Dermis blood vessel endothelial cell (primary cell): Measurements from ENCODE around the gene THADA. TPM values are rescaled to one million over a fixed set of nuclear protein-coding genes. Genes with fewer than 3 reads are reported as not detected.
A peak's percentile ranks its signal among the peaks of the same experiment; 100 is the strongest.
"Not testable (repeated sequence)": the region's sequence is repeated elsewhere in the genome, so short reads cannot be mapped to it uniquely, and the experiment has no call there.

ENCODE experiments used
- DNase-seq: peaks from one replicate; pipeline ENCODE4 v3.0.0; 2010
- total RNA-seq: library from RNA; depleted of rRNA; stranded (reverse); fragments of >200 nt; gene quantifications from 2 replicates; pipeline ENCODE4 v1.2.3, GENCODE V29; 2014

THADA gene
- total RNA-seq, 1 donor from 2014 or later, result 26.9 TPM

DNA sequence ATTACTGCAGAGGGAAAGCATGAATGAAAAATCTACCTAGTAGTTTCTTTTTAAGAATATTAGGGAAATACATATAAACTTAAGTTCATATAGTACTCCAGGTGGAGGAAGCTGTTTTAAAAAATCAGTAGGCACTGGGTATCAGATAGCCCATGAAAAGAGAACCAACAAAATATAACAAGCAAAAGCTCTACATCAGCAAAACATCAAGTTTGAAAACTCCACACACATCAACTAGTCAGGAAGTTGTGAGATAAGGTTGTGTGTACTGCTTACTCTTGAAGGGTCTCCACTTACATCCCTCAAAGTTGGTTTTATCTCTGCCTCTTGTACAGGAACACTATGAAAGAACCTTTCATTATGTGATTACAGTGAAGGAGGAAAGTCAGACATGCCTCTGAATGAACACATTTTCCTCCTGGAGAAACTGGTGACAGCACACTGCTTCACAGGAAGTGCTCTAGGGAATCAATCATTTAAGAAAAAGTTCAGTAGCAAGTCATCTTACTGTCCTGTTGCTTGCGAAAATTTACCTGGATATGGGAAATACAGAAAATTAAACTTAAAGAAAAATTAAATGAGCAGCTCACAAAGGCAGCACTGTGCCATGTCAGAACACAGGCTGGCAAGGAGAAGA, 57.7 kb downstream of the THADA start:
- no peak for DNase-seq

DNA sequence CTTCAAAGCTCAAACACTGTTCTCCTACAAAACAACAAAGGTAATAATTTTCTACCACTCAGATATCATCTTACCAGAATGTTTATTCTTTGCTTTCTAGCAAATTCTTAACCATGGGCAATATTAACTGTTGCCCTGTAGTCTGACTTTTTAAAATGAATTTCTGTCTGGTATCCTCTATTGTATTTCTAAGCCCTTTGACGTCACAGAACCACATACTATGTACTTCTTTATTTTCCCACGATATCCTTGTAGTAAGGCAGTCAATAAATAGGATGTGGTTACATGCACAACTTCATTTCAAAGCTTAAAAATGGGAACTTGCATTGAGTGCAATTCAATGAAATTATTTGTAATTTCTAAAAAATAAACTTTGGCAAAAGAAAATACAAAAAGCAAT, 58.7 kb downstream of the THADA start:
- DNase-seq, result no peak

DNA sequence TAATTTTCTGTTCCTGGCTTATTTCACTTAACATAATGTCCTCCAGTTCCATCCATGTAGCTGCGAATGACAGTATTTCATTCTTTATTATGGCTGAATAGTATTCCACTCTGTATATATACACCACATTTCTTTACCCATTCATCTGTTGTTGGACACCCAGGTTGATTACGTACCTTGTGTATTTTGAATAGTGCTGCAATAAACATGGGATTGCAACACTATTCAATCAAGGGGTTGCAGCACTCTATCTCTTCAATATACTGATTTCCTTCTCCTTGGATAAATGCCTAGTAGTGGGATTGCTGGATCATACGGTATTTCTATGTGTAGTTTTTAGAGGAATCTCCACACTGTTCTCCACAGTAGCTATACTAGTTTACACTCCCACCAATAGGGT, 61.3 kb downstream of the THADA start:
- DNase-seq, result no peak

DNA sequence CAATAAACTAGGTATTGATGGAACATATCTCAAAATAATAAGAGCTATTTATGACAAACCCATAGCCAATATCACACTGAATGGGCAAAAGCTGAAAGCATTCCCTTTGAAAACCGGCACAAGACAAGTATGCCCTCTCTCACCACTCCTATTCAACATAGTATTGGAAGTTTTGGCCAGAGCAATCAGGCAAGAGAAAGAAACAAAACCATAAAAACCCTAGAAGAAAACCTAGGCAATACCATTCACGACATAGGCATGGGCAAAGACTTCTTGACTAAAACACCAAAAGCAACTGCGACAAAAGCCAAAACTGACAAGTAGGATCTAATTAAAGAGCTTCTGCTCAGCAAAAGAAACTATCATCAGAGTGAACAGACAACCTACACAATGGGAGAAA, 63.3 kb downstream of the THADA start:
- not testable (repeated sequence) for DNase-seq

DNA sequence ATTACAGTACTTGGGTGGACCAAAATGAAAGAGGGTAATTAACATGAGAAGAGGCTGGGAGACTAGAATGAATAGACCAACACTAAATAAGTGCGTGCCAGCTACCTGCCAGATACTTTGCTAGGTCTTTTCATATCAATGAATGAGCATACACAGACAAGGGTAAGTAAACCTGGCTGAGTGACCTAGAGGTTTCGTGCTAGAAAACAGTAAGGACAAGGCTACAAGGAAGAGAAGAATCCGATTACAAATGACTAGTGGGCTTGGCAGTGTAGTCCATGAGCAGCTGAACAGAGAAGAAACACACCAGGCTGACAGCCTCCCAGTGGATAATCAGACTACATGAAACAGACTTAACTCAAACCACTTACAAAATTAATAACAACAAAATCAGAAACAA, 64.6 kb downstream of the THADA start:
- DNase-seq, result no peak

DNA sequence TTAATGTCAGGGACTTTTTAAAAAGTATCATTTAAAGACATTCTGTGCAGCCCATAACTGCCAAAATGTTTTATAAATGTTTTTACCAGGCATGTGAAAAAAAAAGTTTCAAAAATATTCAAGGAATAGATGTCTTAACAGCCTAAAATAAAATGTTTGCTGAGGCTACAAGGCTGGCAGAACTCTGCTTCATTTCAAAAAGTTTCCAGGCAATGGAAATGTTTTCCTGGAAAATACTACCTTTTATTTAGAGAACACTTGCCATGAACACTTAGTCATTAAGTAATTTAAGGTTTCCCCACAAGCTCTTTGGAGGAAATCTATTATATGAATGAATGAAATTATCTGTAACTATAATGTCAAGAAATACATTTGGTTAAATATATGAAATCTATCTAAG, 68.8 kb downstream of the THADA start:
- no peak for DNase-seq

DNA sequence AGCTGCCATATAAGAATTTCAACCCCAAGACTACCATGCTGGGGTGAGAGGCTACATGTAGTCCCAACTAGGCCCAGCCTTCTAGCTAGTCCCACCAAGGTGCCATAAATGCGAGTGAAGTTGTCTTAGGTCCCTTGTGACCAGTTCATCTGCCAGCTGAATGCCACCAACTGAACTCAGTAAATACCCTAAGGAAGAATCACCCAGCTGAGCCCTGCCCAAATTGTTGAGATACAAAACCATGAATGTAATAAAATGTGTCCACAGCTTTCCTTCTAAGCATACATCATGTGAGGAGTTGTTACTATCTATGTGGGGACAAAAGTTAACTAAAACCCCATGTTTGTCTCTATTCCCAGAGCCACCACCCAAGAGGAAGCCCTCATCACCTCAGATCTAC, 70.3 kb downstream of the THADA start:
- DNase-seq, result no peak

DNA sequence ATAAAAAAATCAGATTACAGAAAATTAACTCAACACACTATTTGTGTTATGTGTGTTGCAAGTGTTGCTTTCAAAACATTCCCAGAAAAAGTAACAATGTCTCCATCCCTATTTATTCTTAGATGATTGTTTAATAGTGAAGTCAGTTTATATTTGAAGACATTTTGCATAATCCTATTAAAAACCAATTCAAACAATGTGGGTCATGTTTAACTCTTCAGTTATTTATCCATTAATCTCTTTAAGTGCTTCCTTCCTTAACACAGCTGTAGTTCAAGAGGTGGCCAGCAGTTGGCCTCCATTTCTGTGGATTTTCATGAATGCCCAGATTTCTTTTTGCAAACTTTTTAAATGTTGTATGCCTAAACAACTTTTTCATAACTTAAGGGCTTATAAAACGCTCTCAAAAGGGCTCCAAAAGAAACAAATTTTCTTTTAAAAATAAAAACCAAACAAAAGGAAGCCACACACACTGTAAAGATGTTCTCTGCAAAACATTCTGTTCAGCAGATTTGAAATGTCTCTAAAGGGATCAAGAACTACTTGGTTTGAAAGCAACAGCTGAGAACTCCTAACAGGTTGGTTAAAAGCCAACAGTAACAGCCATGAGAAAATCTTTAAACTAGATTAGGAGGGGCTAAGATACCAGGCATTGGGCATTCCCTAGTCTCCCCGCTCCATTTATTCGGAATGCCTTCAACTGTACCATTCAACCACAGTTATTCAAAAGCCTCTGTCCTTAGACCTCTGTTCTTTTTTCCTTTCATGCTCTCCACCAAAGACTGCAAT, 71.5 kb downstream of the THADA start:
- DNase-seq, result no peak

DNA sequence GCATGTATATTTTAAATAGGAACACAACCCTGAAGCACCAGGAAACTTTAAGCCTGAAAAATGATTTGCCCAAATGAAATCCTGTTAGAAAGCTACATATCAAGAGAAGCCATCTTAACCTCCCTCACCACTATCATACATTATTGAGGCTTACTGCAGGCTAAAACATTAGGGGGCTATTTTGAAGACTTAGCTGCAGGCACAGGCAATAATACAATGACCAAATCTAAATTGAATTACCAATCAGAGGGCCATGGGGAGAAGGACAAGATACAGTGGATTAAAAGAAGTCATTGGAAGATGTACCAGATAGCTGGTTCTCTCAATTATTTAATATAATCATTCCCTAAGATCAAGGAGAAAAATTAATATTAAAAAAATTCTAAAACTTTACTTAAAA, 73.7 kb downstream of the THADA start:
- no peak for DNase-seq

DNA sequence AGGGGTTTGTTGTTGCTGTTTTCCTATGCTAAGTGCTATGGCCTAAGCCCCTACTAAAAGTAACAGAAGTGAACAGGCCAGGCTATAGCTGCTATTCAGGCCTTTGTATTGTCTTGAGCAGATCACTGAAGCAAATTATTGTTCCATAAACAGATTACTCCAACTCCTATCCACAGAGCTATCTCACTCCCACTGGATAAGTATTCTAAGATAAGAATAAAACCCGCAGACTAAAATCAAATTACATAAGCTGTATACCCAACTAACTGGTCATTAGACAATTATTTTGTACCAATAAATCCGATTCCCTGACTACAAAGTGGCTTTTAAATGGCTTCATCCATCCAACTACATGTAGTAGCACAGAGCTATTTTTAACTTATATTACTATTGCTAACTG, 74.3 kb downstream of the THADA start:
- no peak for DNase-seq

DNA sequence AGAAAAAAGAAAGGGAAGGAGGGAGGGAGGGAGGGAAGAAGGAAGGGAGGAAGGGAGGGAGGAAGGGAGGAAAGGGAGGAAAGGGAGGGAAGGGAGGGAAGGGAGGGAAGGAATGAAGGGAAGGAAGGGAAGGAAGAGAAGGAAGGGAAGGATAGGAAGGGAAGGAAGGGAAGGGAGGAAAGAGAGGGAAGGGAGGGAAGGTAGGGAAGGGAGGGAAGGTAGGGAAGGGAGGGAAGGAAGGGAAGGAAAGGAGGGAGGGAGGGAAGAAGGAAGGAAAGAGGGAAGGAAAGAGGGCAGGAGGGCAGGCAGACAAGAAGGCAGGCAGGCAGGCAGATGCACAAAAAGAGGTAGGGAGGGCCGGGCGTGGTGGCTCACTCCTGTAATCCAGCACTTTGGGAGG, 74.9 kb downstream of the THADA start:
- DNase-seq, result no peak

DNA sequence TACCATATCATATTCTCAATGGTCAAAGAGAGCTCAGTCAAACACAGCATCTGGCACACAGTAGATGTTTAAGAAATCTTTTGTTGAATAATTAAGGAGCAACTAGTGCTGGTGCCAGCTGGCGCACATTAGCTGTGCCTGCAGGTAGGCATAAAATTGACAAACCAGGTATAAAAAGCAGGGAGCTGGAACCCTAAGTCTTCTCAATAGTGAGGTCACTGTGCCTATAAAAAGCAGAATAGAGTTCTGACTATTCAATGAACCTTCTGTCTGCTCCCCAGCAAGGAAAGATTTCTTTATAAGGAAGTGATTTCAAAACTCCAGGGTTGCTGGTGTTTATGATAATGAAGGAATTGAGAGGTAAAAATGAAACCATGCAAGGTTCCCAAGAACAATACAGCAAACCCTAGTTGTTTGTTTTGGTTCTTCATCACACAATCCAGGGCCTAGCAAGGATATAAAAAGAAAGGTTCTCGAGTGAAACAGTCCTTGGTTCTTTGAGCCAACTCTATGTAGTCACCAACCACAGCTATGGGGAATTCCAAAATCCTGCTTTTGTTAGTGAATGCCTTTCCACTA, 76.1 kb downstream of the THADA start:
- peak; percentile 76 for DNase-seq

DNA sequence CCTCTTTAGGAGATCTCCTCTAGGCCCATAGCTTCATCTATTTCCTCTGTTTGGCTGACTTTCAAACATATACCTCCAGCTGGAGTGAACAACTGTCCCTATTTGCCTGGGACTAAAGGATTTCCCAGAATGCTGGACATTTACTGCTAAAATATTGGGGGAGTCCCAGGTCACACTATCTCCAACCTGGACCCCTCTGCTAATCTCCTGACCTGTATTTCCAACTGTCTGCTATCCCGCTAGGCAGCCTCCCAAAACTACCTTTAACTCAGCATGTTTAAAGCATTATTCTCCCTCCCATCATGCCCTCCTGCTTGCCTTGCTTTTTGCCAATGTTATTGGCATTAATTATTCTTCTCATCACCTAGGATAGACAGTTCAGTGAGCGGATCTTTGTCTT, 77.1 kb downstream of the THADA start:
- DNase-seq, result no peak

DNA sequence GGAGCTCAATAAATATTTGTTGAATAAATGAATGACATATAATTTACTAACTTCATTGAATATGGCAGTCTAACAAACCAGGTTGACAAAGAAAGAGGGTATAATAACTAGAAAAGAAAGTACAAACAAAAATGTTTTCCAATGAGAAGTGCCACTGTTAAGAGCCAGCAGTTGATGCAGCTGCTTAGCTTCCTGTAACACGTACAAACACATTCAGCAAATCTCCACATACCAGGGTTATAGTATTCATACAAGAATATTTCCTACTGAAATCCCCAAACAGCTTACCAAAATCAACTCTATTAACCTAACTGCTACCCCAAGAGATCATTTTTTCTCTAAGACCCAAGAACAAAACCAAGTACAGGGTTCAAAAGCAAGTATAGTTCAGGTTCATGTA, 77.7 kb downstream of the THADA start:
- peak; percentile 44 for DNase-seq

DNA sequence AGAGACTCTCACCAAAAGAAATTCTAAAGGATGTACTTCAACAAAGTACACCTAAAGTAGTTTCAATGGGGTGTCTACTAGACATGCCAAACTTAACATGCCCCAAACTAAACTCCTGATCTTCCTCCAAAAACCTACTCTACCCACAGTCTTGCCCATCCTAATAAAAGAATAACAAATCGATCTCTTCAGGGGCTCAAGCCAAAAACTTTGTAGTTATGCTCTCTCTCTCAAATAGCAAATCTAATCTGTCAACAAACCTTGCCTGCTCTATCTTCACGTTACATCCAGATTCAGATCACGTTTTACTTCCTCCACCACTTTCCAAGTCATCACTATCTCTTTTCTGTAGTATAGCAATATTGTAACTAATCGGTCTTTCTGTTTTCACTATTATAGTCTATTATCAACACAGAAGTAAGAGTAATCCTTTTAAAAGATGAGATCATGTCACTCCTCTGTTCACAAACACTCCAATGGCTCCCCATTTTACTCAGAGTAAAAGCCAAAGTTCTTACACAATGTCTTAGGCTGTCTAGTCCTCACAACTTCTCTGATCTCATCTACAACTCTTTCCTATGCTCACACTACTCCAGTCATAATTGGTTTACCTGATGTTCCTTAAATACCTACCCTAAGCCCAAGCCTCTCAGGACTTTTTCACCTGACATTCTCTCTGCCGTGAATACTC, 79.9 kb downstream of the THADA start:
- DNase-seq, result no peak

DNA sequence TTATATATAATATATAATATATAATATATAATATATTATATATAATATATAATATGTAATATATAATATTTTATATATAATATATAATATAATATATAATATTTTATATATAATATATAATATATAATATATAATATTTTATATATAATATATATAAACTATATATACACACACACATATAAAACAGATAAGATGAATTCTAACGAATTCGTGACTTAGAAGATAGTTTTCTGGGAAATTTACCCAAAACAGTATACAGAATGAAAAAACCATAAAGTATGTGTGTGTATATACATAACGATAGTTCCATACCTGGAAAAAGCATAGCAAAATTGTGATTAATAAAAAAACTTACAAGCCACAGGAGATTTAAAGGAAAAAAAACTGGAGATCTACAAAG, 80.6 kb downstream of the THADA start:
- no peak for DNase-seq

DNA sequence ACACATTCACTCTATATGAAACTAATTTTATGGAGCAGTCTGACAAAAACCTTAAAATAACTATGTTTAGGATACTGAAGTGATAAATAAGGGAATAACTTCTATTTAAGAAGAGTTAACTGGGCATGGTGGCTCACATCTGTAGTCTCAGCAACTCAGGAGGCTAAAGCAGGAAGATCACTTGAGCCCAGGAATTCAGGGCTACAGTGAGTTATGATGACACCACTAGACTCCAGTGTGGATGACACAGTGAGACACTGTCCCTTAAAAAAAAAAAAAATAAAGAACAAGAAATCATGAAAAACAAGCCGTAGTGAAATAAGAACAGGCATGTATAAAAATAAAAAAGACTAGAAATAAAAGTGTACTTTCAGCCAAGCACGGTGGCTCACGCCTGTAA, 82.0 kb downstream of the THADA start:
- no peak for DNase-seq

DNA sequence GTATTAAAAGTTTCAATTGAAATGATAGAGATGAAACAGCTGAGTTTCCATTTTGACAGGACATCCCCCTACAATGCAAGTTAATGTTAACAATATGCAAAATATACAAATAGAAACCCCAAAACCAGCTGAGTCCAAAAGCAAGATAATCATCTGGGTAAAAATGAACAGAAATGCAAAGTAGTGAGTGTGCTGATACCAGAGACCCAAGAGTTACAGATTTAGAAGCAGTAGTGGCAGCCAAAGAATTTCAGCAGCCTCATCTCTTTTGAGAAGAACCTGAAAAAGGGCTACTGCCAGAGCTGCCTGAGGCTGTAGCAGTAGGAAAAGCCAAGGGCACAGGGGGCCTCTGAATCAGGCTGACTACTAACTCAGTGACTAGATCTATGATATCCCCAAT, 82.6 kb downstream of the THADA start:
- DNase-seq, result no peak

DNA sequence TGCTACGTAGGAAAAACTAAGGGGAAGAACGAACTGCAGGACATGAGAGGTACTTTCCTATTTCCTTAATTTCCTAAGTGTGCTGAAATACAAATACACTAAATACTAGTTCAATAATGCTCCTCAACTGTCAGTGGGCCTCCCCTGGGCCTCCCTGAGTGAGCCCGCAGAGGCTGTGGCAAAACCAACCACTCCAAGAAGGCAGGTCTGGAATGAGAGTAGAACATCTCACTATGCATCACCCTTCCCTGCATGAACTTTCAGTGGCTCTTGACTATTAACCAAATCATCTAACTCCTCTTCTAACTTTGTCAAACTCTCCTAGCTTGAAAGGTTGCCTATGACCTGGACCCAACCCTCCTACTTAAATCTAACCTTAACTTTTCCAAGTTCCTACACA, 84.6 kb downstream of the THADA start:
- no peak for DNase-seq

DNA sequence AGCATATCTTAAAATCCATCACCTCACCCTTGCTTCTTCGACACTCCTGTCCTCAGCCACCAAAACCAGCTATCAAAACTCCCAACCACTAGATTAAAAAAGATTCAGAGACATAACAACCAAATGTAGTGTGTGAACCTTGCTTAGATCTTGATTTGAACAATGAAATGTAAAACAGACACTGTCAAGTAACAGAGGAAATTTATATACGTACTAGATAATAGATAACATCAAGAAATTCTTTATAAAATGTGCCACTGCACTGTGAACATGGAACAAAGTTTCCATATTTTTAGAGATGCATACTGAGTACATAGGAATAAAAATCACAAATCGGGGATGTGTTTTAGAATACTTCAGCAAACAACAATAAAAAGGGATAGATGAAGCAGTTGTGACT, 86.0 kb downstream of the THADA start:
- DNase-seq, result no peak

DNA sequence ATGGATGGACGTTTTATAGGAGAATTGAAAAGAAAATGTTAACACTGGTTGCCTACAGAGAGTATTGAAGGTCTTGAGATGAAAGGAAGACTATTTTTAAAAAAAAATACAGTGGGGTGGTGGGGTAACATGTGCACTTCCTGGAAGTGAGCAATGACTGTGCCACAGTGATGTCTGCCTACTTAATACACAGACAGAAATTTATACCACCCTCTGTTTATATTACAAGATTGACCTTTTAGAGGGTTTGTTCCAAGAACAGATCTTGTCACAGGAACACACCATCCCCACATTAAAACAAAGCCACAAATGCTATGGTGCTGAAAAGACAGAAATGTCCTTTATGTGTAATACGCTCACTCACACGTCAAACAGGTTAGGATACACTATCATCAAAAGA, 87.6 kb downstream of the THADA start:
- no peak for DNase-seq

DNA sequence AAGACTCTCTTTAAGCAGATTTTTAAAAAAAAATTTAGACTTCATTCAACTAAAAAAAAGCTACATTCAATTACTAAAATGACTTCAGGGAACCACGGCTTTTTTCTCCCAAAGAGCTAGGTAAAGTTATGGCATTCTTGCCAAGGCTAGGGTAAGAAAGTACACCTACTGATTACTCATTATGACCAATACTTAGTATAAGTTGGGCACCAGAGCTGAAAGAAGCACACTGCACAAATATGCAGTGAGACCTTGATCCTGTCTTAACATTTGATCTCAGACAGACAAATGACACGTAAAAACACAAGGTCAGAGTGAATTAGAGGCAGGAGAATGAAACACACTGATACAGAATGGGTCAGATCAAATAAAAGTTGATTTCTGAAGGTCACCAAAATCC, 88.7 kb downstream of the THADA start:
- no peak for DNase-seq

DNA sequence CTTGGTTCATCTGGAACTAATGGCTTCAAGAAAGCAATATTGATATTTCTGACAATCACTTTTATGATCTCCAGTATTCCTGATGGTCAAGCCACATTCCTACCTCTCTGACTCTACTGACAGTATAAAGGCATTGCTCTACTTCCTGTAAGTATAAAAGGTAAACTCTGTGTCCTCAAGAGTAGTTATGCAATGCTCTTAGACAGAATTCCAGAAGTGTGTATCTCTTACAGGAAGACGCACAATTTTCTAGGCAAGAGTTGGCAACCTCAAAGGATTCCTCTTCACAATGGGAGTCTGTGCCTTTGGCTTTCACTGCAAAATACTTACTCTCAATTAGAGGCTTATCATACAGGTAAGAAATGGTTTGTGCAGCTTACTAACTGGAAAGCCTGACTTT, 100.1 kb downstream of the THADA start:
- no peak for DNase-seq

DNA sequence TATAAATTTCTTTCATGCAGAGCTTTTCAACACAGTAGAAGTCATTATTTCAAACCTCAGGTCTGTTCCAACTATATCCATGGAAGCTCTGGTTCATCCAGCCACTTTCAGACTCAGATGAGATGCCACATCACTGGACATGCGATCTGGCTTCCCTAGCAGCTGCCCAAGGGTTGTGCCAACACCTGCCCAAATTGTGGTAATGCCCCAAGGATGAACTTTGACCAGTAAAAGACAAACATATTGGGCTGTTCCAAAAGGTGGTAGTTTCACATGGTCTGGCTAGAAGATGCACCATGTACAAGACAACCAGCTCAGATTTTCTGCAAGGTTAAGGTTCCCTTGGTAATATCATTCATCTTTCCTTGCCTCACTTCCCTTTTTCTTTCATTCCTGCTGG, 101.9 kb downstream of the THADA start:
- DNase-seq, result no peak
